Inferior parietal cortex (tissue), 1 donor: Measurements from ENCODE around the gene NADK.
A peak's percentile ranks its signal among the peaks of the same experiment; 100 is the strongest.
"Not testable (repeated sequence)": the region's sequence is repeated elsewhere in the genome, so short reads cannot be mapped to it uniquely, and the experiment has no call there.

Experiments
- DNase-seq: peaks from one replicate; pipeline ENCODE4 v3.0.0-alpha.2; 2016; ENCODE audit errors: extremely low spot score

The NADK gene

GRCh38 chr1:1746566-1746909 lies 31.7 kb downstream of the NADK start:
- DNase-seq = not testable (repeated sequence)

- peak; percentile 6 for DNase-seq
Observed at GRCh38 chr1:1745651-1746565, 32.4 kb downstream of the NADK start.

GRCh38 chr1:1742529-1742928 lies 35.7 kb downstream of the NADK start:
- not testable (repeated sequence) for DNase-seq

- DNase-seq = peak; percentile 8
Observed at GRCh38 chr1:1741013-1741412, 37.3 kb downstream of the NADK start.

- DNase-seq = not testable (repeated sequence)
Observed at GRCh38 chr1:1738799-1739337, 39.4 kb downstream of the NADK start.

GRCh38 chr1:1737675-1738590 lies 40.3 kb downstream of the NADK start:
- not testable (repeated sequence) for DNase-seq

GRCh38 chr1:1732381-1732780 lies 45.9 kb downstream of the NADK start:
- DNase-seq = no peak

- DNase-seq = no peak
Observed at GRCh38 chr1:1730870-1731269, 47.4 kb downstream of the NADK start.

GRCh38 chr1:1730230-1730629 lies 48.0 kb downstream of the NADK start:
- not testable (repeated sequence) for DNase-seq

- not testable (repeated sequence) for DNase-seq
Observed at GRCh38 chr1:1729116-1729816, 49.0 kb downstream of the NADK start.

GRCh38 chr1:1728308-1729005 lies 49.8 kb downstream of the NADK start:
- not testable (repeated sequence) for DNase-seq

- not testable (repeated sequence) for DNase-seq
Observed at GRCh38 chr1:1727131-1727651, 51.1 kb downstream of the NADK start.

GRCh38 chr1:1726088-1726487 lies 52.2 kb downstream of the NADK start:
- DNase-seq = not testable (repeated sequence)

GRCh38 chr1:1724035-1724864 lies 54.0 kb downstream of the NADK start, which contains the start of gene CDK11A:
CDK11A (minus strand) TSS chr1:1724357; CDS start chr1:1722818, 1,539 bp downstream.
- peak; percentile 99 for DNase-seq

GRCh38 chr1:1721201-1721600 lies 57.1 kb downstream of the NADK start:
- no peak for DNase-seq

GRCh38 chr1:1715109-1715883 lies 63.0 kb downstream of the NADK start:
- DNase-seq = not testable (repeated sequence)

GRCh38 chr1:1707897-1708296 lies 70.4 kb downstream of the NADK start:
- DNase-seq = not testable (repeated sequence)

- DNase-seq = not testable (repeated sequence)
Observed at GRCh38 chr1:1707241-1707640, 71.0 kb downstream of the NADK start.

- DNase-seq = not testable (repeated sequence)
Observed at GRCh38 chr1:1705623-1706022, 72.6 kb downstream of the NADK start.
